SKM-1 (cell line): Measurements from ENCODE around the gene MAD1L1.

ENCODE experiments used
- DNase-seq: peaks from one replicate; lab custom pipeline; 2025; ENCODE audit not compliant: unreplicated experiment; lab: John Stamatoyannopoulos, UW

The MAD1L1 gene

DNA sequence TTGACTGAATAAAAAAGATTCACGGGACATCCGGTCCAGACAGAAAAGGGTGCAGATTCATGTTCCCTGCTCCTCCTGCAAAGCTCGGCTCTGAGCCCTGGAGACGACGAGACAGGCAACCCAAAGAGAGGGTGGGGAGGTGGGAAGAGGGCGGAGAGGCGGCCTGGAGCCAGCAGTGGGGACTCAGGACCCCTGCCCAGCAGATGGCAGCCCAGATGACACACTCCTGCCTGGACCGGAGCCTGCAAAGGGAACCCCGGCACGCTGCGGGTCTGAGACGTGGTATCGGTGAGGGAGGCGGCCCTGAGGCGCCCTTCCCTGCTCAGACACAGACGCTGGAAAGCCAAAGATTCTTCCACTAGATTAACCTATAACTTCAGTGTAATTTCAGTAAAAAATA is 311.9 kb downstream of the MAD1L1 start:
- DNase-seq = no peak

DNA sequence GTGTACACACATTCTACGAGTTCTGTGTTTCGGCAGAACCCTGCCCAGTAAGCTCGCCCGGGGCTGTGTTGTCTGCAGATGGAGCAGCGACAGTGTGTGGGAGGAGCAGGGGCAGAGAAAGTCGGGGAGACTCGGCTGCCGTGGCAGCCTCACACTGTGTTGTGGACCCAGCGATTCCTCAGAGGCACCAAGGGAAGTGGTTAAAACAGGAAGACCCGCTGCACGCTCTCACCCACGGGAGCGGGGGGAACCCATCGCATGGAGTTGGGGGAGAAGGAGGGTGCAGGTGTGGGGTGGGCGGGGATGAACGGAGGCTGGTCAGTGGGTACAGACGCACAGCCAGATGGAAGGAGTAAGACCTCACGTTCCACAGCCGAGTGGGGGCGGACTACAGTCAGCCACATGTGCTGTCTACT is 312.5 kb downstream of the MAD1L1 start:
- no peak for DNase-seq

GRCh38 chr7:1919539-1920265 is 313.0 kb downstream of the MAD1L1 start:
- DNase-seq = no peak

- no peak for DNase-seq
These were observed 313.7 kb downstream of the MAD1L1 start for GRCh38 chr7:1918881-1919525.

- no peak for DNase-seq
These were observed 314.6 kb downstream of the MAD1L1 start for GRCh38 chr7:1918063-1918645.

DNA sequence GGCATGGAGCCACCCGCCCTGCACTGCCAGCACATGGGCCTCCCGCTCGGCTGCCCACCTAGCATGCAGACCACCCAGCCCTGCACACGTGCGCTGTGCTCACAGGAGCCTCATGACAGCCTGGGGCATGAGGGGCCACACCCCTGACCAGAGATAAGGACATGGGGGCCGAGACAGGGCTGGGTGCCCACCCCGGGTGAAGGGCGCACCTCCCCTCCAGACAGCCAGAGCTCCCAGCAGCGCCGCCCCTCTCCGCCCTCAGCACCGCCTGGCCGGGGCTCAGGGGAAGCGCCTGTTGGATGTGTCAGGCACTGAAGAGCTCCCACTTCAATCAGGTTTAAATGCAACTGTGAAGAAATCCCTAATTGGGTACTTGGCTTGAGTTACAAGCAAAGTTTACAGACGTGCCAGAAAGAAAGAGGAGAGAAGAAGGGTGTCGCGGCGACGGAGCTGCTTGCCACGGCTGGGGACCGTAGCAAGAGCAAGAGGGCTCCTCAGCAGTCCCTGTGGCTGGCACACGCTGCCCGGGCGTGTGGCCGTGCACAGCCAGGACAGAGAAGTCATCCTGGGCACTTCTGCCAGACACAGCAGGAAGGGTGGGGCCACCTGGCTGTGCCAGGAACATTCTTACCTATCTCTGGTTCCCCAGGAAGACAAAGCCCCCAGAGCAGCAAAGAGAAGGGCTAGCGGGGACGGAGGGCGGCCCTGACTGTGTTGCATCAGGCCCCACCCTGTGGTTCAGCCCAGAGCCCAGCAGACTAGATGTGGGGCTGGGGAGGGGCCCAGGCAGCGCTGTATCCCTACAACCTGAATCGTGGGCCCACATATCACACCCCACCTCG is 315.3 kb downstream of the MAD1L1 start:
- no peak for DNase-seq

GRCh38 chr7:1916601-1916970 is 316.2 kb downstream of the MAD1L1 start:
- DNase-seq = no peak

- DNase-seq = no peak
These were observed 316.7 kb downstream of the MAD1L1 start for GRCh38 chr7:1915956-1916600.

DNA sequence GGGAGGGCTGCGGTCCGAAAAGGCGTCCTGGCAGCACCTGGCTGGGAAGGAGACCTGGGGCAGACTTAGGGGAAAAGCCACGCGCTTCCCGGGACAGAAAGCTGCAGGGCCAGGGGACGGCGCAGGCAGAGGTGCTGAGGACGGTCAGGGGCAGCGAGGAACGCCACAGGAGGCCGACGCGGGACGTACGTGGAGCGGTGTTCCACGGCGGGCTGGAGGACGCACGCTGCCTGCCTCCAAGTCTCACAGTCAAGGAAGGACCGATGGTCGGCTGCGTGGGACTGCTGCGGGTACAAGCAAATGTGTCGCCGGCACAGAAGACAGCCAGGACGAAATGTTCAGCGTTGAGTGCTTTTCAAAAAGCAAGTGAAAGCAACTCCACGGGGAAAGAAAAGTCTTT is 317.4 kb downstream of the MAD1L1 start:
- DNase-seq = no peak

DNA sequence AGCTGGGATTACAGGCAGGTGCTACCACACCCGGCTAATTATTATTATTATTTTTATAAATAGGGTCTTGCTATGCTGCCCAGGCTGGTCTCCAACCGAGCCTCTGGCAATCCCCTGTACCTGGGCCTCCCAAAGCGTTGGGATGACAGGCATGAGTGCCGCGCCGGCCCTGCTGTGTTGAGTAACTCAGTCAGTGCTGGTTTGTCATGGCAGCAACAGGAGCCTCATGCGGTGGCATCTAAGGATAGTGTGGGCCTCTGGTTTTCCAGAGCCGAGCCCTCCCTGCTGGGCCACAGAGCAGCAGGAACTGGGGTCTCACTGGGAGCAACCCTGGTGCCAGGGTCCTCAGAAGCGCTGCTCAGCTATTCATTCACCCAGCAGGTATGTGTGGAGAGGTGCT is 318.0 kb downstream of the MAD1L1 start:
- no peak for DNase-seq

DNA sequence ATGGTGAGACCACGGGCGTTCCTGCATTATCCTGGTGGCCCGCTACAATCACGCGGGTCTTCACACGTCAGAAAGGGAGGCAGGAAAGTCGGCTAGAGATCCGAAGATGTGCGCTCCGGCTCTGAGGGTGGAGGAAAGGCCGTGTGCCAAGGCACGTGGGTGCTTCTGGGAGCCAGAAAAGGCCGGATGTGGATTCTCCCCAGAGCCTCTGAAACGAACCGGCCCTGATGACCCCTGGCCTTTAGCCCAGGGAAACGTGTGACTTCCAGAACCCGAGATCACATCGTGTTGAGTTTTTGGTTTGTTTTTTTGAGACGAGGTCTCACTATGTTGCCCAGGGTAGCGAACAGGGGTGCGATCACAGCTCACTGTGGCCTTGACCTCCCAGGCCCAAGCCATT is 318.4 kb downstream of the MAD1L1 start:
- no peak for DNase-seq

- DNase-seq = no peak
These were observed 319.1 kb downstream of the MAD1L1 start for GRCh38 chr7:1913466-1914282.

DNA sequence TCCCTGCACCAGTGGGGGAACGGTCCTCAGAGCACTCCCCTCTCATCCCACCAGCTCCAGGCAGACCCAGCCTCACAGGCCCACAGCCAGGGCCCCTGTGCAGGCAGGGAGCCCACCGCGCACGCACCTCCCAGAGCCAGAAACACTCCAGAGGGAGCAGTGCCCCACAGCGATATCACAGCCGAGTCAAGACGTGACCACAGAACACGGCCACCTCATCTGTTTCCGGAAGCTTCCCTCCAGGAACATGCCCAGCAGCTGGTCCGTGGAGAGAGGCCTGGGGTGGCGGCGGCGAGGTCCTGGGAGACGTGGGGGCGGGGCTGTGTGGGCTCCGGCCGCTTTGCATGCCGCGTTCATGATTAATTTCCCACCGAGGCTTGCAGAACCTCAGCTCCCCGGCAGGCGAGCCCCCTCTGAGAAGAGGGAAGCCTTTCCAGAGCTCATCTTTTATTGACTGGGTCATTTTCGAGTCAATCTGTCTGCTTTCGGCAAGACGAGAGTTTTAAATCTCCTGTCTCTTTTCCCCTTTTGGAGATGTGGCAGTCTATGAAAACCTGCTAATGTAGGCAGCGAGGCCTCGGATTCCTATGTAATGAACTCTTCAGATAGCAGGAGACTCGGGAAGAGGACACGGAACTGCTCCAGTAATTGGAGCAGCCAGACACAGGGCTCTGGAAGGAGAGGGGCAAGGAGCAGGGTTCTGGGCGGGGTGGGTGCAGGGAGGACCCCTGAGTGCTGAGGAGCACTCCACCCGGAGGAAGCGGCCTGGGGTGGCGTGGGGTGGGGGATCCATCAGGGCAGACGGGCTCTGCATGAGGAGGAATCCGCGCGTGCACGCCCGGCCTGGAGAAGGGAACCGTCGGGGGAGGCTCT is 319.9 kb downstream of the MAD1L1 start:
- DNase-seq = no peak

GRCh38 chr7:1911571-1911970 is 321.2 kb downstream of the MAD1L1 start:
- no peak for DNase-seq

DNA sequence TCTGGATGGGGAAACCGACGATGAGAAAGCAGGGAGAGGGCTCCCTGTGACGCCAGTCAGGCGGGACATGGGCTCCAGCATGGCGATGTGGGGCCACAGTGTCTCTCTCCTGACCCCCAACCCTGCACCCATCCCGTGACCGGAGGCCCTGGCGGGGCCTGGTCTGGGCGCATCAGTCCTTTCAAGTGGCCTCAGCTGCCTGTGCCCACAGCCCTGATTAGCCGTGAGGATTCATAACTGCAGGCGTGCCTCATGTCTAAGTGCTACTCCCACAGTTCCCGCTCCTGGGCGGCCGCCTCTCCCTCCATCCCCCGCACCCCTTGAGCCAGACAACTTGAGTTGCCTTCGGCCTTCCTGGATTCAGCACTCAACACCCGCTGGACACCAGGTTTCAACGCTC is 321.9 kb downstream of the MAD1L1 start:
- no peak for DNase-seq

- DNase-seq = no peak
These were observed 322.6 kb downstream of the MAD1L1 start for GRCh38 chr7:1910081-1910685.

- DNase-seq = no peak
These were observed 323.3 kb downstream of the MAD1L1 start for GRCh38 chr7:1909476-1909875.

DNA sequence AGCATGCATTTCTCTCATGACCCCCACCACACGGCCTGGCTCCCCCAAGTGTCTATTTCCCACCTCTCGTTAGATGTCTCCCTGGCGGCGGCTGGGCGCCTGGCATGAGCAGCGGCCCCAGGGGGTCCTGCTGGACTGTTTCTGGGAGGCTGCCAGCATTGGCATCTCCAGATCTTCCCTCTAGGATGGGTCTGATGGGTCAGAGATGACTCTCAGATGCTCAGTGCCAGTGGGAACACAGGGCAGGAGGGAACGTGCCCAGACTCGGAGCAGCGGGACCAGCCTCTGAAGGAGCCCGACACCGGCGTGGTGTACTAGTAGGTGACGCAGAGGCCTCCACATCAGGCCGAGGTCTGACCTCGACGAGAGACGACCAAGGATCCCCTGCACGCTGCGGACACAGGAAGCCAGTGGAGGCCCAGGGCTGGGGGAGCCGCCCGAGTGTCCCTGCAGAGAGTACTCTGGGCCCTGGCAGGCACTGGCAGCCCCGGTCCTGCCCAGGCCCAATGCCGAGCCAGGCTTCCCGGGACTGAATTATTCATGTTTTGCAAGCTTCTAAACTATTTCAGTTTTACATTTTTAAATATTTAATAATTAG is 323.8 kb downstream of the MAD1L1 start:
- no peak for DNase-seq
